H1 (cell line): ENCODE data around the gene PARG. TPM values are rescaled to one million over a fixed set of nuclear protein-coding genes. Genes with fewer than 3 reads are reported as not detected.
A peak's percentile ranks its signal among the peaks of the same experiment; 100 is the strongest.

Source experiments
- CTCF ChIA-PET: fragments of 300-600 bp; sonication (Branson Sonifier 250); formaldehyde crosslinking; loops from one replicate; lab custom pipeline; 2021; ENCODE audit not compliant: partially characterized antibody; lab: Charles Lee
- POLR2A ChIA-PET: fragments of 300-600 bp; sonication (Branson Sonifier 250); formaldehyde crosslinking; loops from one replicate; lab custom pipeline; 2021; ENCODE audit warnings: inconsistent platforms; ENCODE audit not compliant: partially characterized antibody; lab: Charles Lee
- DNase-seq, 2 experiments: peaks; one replicate each; pipeline versions ENCODE4 v3.0.0 to v3.0.0-alpha.2; 2010 to 2022; ENCODE audit warnings: low spot score in 2 of 2, low read depth in 1 of 2, mixed read lengths in 1 of 2
- FAIRE-seq: peaks from 2 replicates; lab custom pipeline; 2011; peaks lifted over from hg19 to GRCh38; lab: Jason Lieb, UNC
- H2AFZ ChIP-seq: 2 replicates; pipeline ENCODE4 v1.8.1; 2012; ENCODE audit warnings: low read length, inconsistent platforms
- H2AK5ac ChIP-seq: 2 replicates; pipeline ENCODE4 v1.6.1; 2013; ENCODE audit warnings: low read depth, low read length
- H2BK120ac ChIP-seq: replicated peaks from 2 replicates; pipeline ENCODE3; 2013; ENCODE audit warnings: low read depth, low read length, inconsistent platforms
- H2BK12ac ChIP-seq: 2 replicates; pipeline ENCODE4 v1.6.1; 2013; ENCODE audit warnings: low read depth, low read length
- H2BK15ac ChIP-seq: 2 replicates; pipeline ENCODE4 v1.6.1; 2013; ENCODE audit warnings: low read length
- H2BK20ac ChIP-seq: 2 replicates; pipeline ENCODE4 v1.6.1; 2013; ENCODE audit warnings: low read length
- H2BK5ac ChIP-seq: 2 replicates; pipeline ENCODE4 v1.6.1; 2013; ENCODE audit warnings: low read depth, low read length
- H3K14ac ChIP-seq: 2 replicates; pipeline ENCODE4 v1.6.1; 2013; ENCODE audit warnings: inconsistent platforms; ENCODE audit not compliant: insufficient read length
- H3K18ac ChIP-seq: 2 replicates; pipeline ENCODE4 v1.6.1; 2013; ENCODE audit warnings: low read length; ENCODE audit errors: extremely low read depth
- H3K23ac ChIP-seq: 2 replicates; pipeline ENCODE4 v1.6.1; 2013; ENCODE audit warnings: inconsistent platforms; ENCODE audit not compliant: insufficient read length
- H3K23me2 ChIP-seq: 2 replicates; pipeline ENCODE4 v1.6.1; 2013; ENCODE audit warnings: low read depth, low read length
- H3K27ac ChIP-seq: 2 replicates; pipeline ENCODE4 v1.6.1; 2011; ENCODE audit warnings: low read depth, low read length, inconsistent platforms
- H3K27me3 ChIP-seq, 4 experiments: replicated peaks in 1 of 4; 1 replicate in 1 of 4; 2 replicates in 3 of 4; pipeline versions ENCODE4 v1.6.1 to v1.8.1; 2011 to 2013; ENCODE audit warnings: low read length in 3 of 4, mild to moderate bottlenecking in 3 of 4, inconsistent platforms in 2 of 4, mixed read lengths in 2 of 4, moderate library complexity in 1 of 4; ENCODE audit not compliant: control insufficient read depth in 3 of 4, insufficient read depth in 3 of 4; ENCODE audit errors: extremely low read depth in 1 of 4
- H3K36me3 ChIP-seq, 4 experiments: 2 replicates each; pipeline versions ENCODE4 v1.6.1 to v1.8.1; 2011 to 2013; ENCODE audit warnings: mild to moderate bottlenecking in 4 of 4, low read length in 3 of 4, moderate library complexity in 2 of 4, control low read depth in 1 of 4, inconsistent platforms in 1 of 4; ENCODE audit not compliant: insufficient read depth in 4 of 4, control insufficient read depth in 2 of 4
- H3K4ac ChIP-seq: replicated peaks from 2 replicates; pipeline ENCODE3; 2013; ENCODE audit warnings: low read length, low read depth, mixed read lengths, inconsistent platforms; ENCODE audit not compliant: insufficient read length
- H3K4me1 ChIP-seq, 4 experiments: replicated peaks in 1 of 4; 1 replicate in 1 of 4; 2 replicates in 3 of 4; pipeline versions ENCODE4 v1.6.1 to v1.8.1; 2011 to 2013; ENCODE audit warnings: low read length in 3 of 4, inconsistent platforms in 2 of 4, mixed read lengths in 1 of 4; ENCODE audit not compliant: insufficient read depth in 4 of 4, control insufficient read depth in 3 of 4
- H3K4me2 ChIP-seq, 2 experiments: 2 replicates each; pipeline versions ENCODE4 v1.6.1 to v1.8.1; 2011 to 2013; ENCODE audit warnings: low read depth in 2 of 2, low read length in 2 of 2, control low read depth in 1 of 2, inconsistent platforms in 1 of 2, mild to moderate bottlenecking in 1 of 2; ENCODE audit not compliant: insufficient read depth in 1 of 2
- H3K4me3 ChIP-seq, 4 experiments: fragments of 200-600, 300-600 bp in 1 of 4; sonication (generic), shearing (Covaris generic), sonication (Bioruptor Twin) in 1 of 4; 2 replicates each; pipeline versions ENCODE4 v1.5.1 to v1.8.1; 2011 to 2016; ENCODE audit warnings: low read length in 4 of 4, low read depth in 3 of 4, control low read depth in 2 of 4, inconsistent platforms in 2 of 4, mild to moderate bottlenecking in 2 of 4, mixed read lengths in 1 of 4, moderate library complexity in 1 of 4; ENCODE audit not compliant: insufficient read depth in 2 of 4; ENCODE audit errors: extremely low read depth in 1 of 4
- H3K56ac ChIP-seq: replicated peaks from 2 replicates; pipeline ENCODE3; 2013; ENCODE audit warnings: low read depth, mild to moderate bottlenecking, mixed read lengths, low read length, inconsistent platforms; ENCODE audit not compliant: insufficient read length
- H3K79me1 ChIP-seq: 2 replicates; pipeline ENCODE4 v1.6.1; 2013; ENCODE audit warnings: low read depth, low read length, control low read depth
- H3K79me2 ChIP-seq, 2 experiments: 2 replicates each; pipeline versions ENCODE4 v1.6.1 to v1.8.1; 2012 to 2013; ENCODE audit warnings: low read length in 2 of 2, mild to moderate bottlenecking in 2 of 2, inconsistent platforms in 1 of 2; ENCODE audit not compliant: insufficient read depth in 2 of 2, control insufficient read depth in 1 of 2
- H3K9ac ChIP-seq, 4 experiments: replicated peaks in 1 of 4; 1 replicate in 1 of 4; 2 replicates in 3 of 4; pipeline versions ENCODE4 v1.6.1 to v1.8.1; 2011 to 2013; ENCODE audit warnings: low read depth in 3 of 4, low read length in 3 of 4, control low read depth in 2 of 4, mild to moderate bottlenecking in 2 of 4, moderate library complexity in 2 of 4, inconsistent platforms in 1 of 4; ENCODE audit errors: extremely low read depth in 1 of 4
- H3K9me3 ChIP-seq, 2 experiments: 2 replicates each; pipeline versions ENCODE4 v1.6.1 to v1.8.1; 2012 to 2013; ENCODE audit warnings: mild to moderate bottlenecking in 2 of 2, moderate library complexity in 2 of 2, control low read depth in 1 of 2, inconsistent platforms in 1 of 2, low read depth in 1 of 2, low read length in 1 of 2, mixed read lengths in 1 of 2; ENCODE audit not compliant: insufficient read depth in 2 of 2
- H4K20me1 ChIP-seq, 2 experiments: replicated peaks in 1 of 2; 2 replicates each; pipeline versions ENCODE3 to v1.8.1; 2011 to 2013; ENCODE audit warnings: inconsistent platforms in 2 of 2, low read length in 2 of 2, mild to moderate bottlenecking in 1 of 2; ENCODE audit not compliant: insufficient read depth in 2 of 2, control insufficient read depth in 1 of 2
- H4K5ac ChIP-seq: 2 replicates; pipeline ENCODE4 v1.6.1; 2013; ENCODE audit warnings: low read length, low read depth, mixed read lengths, inconsistent platforms; ENCODE audit not compliant: insufficient read length
- H4K8ac ChIP-seq: 2 replicates; pipeline ENCODE4 v1.8.0; 2013; ENCODE audit warnings: mild to moderate bottlenecking, moderate library complexity, low read length, inconsistent platforms; ENCODE audit not compliant: insufficient read depth; ENCODE audit errors: extremely low read depth
- H4K91ac ChIP-seq: replicated peaks from 2 replicates; pipeline ENCODE3; 2013; ENCODE audit warnings: low read length, mixed read lengths, inconsistent platforms; ENCODE audit not compliant: insufficient read length
- BRCA1 ChIP-seq: IDR thresholded peaks from 2 replicates; pipeline ENCODE4 v1.6.1; 2012; ENCODE audit warnings: low read depth, low read length, improper control_type of control experiment
- EP300 ChIP-seq, 2 experiments: IDR thresholded peaks; 1 replicate in 1 of 2; 2 replicates in 1 of 2; pipeline ENCODE4 v1.6.1; 2011 to 2012; ENCODE audit warnings: low read depth in 2 of 2, low read length in 2 of 2, mild to moderate bottlenecking in 2 of 2, borderline replicate concordance in 1 of 2, inconsistent platforms in 1 of 2, moderate library complexity in 1 of 2
- PHF8 ChIP-seq: fragments of 200-600 bp; sonication (generic); conservative IDR thresholded peaks from 2 replicates; pipeline ENCODE4 v1.7.1; 2012; ENCODE audit warnings: low read depth, mild to moderate bottlenecking, inconsistent platforms, low read length, moderate library complexity
- POU5F1 ChIP-seq: IDR thresholded peaks from 2 replicates; pipeline ENCODE4 v1.6.1; 2011; ENCODE audit warnings: low read depth, mild to moderate bottlenecking, low read length, moderate library complexity
- SRF ChIP-seq: IDR thresholded peaks from 2 replicates; pipeline ENCODE4 v1.6.1; 2011; ENCODE audit warnings: mild to moderate bottlenecking, low read depth, low read length, moderate library complexity
- TBP ChIP-seq: IDR thresholded peaks from 2 replicates; pipeline ENCODE4 v1.6.1; 2011; ENCODE audit warnings: low read depth, low read length, improper control_type of control experiment
- WGBS, 2 experiments: shearing (Covaris generic) in 1 of 2; methylation state at CpG; one replicate each; pipeline versions ENCODE4 v1.1.6 to v1.1.7; 2013 to 2015; ENCODE audit warnings: low lambda C conversion rate in 2 of 2, mixed read lengths in 2 of 2, inconsistent platforms in 1 of 2, low coverage in 1 of 2, missing lambda C conversion rate in 1 of 2; ENCODE audit not compliant: insufficient replicate concordance in 2 of 2, insufficient coverage in 1 of 2, insufficient read length in 1 of 2; ENCODE audit errors: extremely low coverage in 1 of 2, missing lambda C conversion rate in 1 of 2; 5-methylcytosine and 5-hydroxymethylcytosine counted together
- polyA plus RNA-seq, 7 experiments: library from polyadenylated mRNA; depleted of rRNA in 3 of 7; stranded (reverse) in 5 of 7; unstranded in 2 of 7; fragments of >200 nt in 5 of 7; fragments of 200-250 nt in 2 of 7; gene quantifications; 1 replicate in 5 of 7; 2 replicates in 1 of 7; 4 replicates in 1 of 7; pipeline versions ENCODE4 v1.2.1 to v1.2.3, GENCODE V29; 2011 to 2013; ENCODE audit warnings: missing spikeins in 2 of 7, mixed read lengths in 2 of 7
- total RNA-seq: library from RNA; stranded (reverse); fragmentation: NEBNext Ultra II Directional; extraction: Animal tissue kit (Norgen Biotek cat#: 25700); gene quantifications from 2 replicates; pipeline ENCODE4 v1.2.1, GENCODE V29; 2021

Gene PARG
- total and polyA plus RNA-seq, 2 of the 8 experiments (the other 6 are each of a cell fraction or from before 2014, with no cell fraction given) = 13.3 to 56.2 TPM

DNA sequence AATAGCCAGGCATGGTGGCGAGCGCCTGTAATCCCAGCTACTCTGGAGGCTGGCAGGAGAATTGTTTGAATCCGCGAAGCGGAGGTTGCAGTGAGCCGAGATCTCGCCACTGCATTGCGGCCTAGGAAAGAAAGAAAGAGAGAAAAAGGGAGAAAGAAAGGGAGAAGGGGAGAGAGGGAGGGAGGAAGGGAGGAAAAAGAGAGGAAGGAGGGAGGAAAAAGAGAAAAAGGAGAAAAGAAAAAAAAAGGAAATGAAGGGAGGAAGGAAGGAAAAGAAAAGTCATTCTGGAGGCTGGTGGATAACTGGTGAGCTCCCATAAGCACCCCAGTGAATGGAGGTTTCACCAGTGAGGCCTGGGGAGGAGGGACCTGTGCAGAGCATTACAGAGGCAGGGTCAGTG lies 172.1 kb downstream of the PARG start:
- Histone ChIP-seq H2AFZ (no peak overlapping the region), H3K23ac (no peak overlapping the region), H3K79me2 (no peaks in the 10 kb centered on the region), H3K56ac (no peak overlapping the region), H3K9ac (no peak overlapping the region), H3K4me1 (peaks cover 0 to 5% (median under 1%) of the 10 kb centered on the region in 4 experiments; a peak in 4 of 7 replicates), H3K79me1 (no peaks in the 10 kb centered on the region), H3K27ac (no peak overlapping the region), H3K36me3 (no peaks in the 10 kb centered on the region), H3K23me2 (no peaks in the 10 kb centered on the region; the same call in 1 of the 2 replicates), H3K4me3 (no peak overlapping the region), H3K27me3 (peaks cover 10 to 22% (median 19%) of the 10 kb centered on the region in 4 experiments; a peak in 6 of 7 replicates), H3K4me2 (no peak overlapping the region; a peak in 1 of 4 replicates), H3K18ac (no peak overlapping the region), H4K5ac (no peak overlapping the region), H2BK12ac (0 out of 2 replicates have a peak overlapping the region, but pooled peaks have one; percentile 50), H3K14ac (no peak overlapping the region), H3K9me3 (no peaks in the 10 kb centered on the region), H2BK120ac (no peak overlapping the region), H3K4ac (no peak overlapping the region), H2BK20ac (no peak overlapping the region), H4K91ac (no peak overlapping the region), H4K8ac (no peak overlapping the region), H2BK15ac (no peak overlapping the region), H4K20me1 (no peaks in the 10 kb centered on the region), H2BK5ac (no peak overlapping the region), H2AK5ac (no peak overlapping the region)
- TF ChIP-seq TBP = no peak
- TF ChIP-seq EP300 (IDR thresholded peaks at IDR 0.05; ENCODE audit: borderline replicate concordance in 1 of 2, low read depth in 2 of 2, low read length in 2 of 2) = no peak
- TF ChIP-seq BRCA1 = no peak
- no peak for TF ChIP-seq POU5F1
- TF ChIP-seq SRF = no peak
- TF ChIP-seq PHF8 = no peak
- WGBS, 2 experiments = 89% methylated on average over 8 of the region's 8 CpGs; no CpG with 5 or more reads in 1 of the 2 experiments
- ChIA-PET POLR2A (interaction anchor here (1.1 kb wide), 1 partner anchor 22 kb away, joined by 3 read pairs; no protein-coding TSS in a partner anchor), CTCF (interaction anchor here (1.0 to 2.4 kb wide), 3 partner anchors 10 to 174 kb away, joined by 5 to 12 read pairs (median 5); no protein-coding TSS in a partner anchor)
- DNase-seq (no peak), FAIRE-seq (no peak)
